HG03045 (cell line): Measurements from ENCODE around the gene CTNNBL1.

ENCODE experiments used
- ATAC-seq: cut with Tn5 transposase; IDR thresholded peaks from one replicate; pipeline ENCODE4 v1.9.1; 2021; ENCODE audit warnings: mild to moderate bottlenecking, moderate library complexity; ENCODE audit not compliant: unreplicated experiment

The CTNNBL1 gene

DNA sequence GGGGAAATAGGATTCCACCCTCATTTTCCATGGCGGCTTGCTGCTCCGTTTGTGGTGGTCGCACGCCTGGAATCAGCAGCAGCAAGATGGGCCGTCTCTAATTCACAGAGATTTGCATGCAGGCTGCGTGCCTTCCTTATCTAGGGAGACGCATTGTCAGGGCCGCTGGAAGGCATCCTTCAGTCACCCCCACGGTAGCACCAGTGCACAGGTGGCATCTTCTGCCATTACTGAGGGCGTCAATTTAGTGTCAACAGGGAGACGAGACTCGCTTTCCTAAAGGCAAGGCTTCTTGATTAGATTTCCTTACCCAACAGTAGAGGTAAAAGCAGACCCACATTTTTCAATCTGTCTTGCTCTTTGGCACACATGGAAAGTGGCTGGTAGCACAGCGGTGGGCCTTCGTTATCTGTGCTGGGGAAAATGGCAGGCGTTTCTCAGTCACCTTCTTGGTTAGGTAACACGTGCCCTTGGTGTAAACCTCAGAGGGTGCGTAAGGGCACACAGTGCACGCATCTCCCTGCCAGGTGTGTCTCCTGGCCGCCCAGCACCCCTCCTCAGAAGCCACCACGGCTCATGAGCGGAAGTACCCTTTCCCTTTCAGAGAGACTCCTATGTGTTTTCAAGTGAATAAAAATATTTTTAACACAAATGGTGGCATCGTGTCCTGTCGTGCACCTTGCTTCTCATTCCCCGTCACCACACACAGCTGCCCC, 181.8 kb downstream of the CTNNBL1 start:
- ATAC-seq: no peak

GRCh38 chr20:37876863-37877262, 183.0 kb downstream of the CTNNBL1 start:
- no peak for ATAC-seq

- ATAC-seq: no peak
Observed at GRCh38 chr20:37877832-37878772, 184.3 kb downstream of the CTNNBL1 start.

GRCh38 chr20:37878835-37879599, 185.2 kb downstream of the CTNNBL1 start:
- ATAC-seq: no peak

DNA sequence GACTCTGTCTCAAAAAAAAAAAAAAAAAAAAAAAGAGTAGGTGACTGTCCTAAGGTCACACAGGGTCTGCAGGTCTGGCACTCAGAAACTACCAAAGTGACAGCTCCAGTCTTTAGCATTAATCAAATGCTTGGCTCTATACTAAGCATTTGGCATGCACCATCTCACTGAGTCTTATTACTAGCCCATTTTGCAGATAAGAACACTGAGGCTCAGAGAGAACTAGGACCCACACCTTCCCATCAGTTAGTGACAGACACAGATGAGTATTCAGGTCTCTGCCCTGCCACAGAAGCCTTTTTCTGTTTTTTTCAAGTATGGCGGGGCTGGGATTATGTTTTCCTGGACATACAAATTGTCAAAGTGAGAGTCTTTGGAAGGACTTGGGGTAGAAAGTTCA, 186.0 kb downstream of the CTNNBL1 start:
- no peak for ATAC-seq

DNA sequence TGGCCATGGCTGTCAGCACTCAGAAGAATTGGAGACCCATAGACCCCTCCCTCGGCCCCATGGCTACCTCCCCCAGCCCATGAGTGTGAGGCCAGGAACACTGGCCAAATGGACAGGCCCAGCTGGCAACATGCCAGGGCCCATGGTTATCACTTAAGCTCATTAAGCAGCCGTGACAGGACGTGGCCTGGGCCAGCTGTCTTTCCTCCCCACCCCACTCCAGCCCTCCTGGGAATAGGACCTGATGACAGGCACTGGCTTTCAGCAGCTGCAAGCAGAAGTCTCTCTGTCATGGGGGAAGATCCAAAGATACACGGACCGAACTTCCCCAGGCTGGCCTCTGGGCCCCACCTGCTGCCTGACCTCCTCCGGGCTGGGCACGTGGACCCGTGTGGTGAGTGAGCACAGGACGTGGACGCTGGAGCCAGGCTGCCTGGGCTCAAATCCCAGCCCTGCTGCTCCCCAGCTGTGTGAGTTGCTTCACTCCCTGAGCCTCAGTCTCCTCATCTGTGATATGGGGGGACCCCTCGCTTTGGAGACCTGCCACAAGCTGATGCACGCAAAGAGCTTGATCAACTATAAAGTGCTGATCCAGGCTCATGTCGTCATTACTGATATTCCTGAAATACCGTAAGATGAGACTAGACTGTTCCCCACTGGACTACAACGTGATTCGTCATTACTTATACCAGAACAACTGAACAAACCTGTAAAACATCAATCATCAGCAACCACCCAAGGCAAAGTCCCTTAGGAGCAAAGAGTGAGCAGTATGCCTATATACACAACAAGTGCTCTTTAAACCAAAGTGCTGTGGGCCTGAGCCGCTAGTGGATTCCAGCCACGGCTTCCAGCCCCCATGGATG, 187.1 kb downstream of the CTNNBL1 start:
- no peak for ATAC-seq

DNA sequence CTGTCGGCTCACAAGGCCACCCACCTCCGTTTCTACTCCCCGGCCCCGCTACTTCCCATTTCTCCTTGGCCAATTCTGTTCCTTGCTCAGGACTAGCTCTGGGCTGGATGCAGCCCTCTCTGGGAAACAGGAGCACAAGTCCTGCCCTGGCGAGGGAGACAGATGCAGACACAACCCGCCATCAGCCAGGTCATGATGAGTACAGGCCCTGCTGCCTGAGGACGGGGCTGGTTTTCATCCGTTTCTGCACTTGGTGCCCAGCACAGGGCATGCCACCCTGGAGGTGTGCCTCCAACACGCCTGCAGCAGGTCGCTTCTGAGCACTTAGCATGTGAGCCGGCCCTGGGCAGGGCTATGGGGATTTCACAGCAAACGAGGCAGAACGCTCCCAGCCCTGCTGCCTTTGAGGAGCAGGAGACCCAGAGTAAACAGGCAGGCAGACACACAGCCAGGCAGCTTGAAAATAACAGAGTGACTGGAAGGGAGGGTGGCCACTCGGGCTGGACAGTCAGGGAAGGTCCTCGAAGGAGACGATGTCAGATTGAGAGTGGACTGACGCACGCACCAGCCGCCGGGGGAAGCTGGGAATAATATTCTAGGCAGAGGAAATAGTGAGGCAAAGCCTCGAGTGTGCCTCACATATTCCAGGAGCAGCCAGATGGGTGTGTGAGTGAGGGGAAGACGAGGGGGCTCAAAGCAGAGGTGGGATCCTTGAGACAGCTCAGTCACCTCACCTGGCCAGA, 187.9 kb downstream of the CTNNBL1 start:
- ATAC-seq: no peak

DNA sequence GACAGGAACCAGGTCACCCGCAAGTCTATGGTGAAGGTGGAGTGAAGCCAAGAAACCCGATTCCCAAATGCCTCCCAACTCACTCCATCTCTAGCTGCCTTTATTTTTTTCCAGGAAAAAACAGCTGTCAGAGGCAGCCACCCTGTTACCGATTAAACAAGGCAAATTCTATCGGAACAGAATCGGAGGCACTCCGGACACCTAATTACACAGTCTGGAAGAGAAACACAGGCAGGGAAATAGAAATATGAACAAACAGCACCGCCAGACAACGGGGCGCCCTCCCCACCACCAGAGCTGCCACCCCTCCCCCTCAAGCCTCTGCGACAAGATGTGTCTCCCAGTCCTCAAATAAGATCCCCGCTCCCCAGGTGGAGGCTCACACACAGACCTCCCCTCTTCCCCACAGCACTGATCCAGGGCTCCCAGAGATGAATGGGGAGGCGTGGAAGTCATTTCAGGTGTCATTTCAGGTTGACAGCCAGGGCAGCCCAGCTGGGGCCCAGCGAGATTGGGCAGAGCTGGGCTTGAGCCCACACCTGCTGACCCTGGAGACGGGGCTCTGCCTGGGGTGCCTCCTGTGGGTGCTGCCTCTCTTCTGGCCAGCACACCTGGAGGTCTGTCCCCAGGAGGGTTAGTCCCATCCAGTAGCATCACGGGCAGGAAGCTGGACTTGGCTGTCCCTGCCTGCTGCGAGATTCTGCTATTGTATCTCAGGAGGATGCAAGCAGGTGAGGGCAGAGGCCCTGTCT, 189.3 kb downstream of the CTNNBL1 start:
- no peak for ATAC-seq

- ATAC-seq: no peak
Observed at GRCh38 chr20:37885042-37885441, 191.2 kb downstream of the CTNNBL1 start.

- ATAC-seq: no peak
Observed at GRCh38 chr20:37885593-37886503, 192.0 kb downstream of the CTNNBL1 start.

GRCh38 chr20:37886851-37887297, 193.0 kb downstream of the CTNNBL1 start:
- ATAC-seq: no peak

DNA sequence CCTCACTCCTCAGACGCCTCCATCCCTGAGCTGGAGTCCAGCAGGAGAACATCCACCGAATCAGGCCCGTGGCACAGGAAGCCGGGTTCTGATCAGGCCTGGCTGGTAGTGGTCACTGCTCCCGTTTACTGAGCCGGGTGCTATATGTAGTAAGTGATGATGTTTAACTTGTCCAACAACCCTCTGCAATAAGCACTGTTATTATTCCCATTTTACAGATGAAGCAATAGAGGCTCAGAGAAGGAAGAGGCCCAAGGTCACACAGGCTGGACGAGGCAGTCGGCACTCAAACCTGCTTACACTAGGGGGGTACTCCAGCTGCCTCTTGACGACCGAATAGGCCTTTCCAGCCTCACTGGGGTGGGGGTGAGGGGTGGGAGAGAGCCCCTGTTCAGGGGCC, 194.8 kb downstream of the CTNNBL1 start:
- no peak for ATAC-seq

DNA sequence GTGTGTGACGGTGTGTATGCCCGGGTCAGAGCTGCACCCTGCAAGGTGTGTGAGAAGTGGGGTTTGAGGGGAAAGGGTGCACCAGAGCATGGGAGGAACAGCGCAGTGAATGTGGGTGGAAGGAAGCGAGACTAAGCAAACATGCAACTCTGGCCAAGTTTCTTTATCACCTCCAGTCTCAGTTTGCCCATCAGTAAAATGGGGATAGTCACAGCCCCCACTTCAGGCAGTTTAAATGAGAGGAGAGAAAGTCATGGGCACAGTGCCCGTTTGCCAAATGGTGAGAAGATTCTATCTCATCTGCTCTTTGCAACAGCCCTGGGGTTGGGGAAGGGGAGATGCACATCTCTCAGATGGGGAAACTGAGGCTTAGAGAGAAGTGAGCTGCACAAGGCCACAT, 196.3 kb downstream of the CTNNBL1 start:
- no peak for ATAC-seq

GRCh38 chr20:37890643-37891042, 196.8 kb downstream of the CTNNBL1 start:
- ATAC-seq: no peak

DNA sequence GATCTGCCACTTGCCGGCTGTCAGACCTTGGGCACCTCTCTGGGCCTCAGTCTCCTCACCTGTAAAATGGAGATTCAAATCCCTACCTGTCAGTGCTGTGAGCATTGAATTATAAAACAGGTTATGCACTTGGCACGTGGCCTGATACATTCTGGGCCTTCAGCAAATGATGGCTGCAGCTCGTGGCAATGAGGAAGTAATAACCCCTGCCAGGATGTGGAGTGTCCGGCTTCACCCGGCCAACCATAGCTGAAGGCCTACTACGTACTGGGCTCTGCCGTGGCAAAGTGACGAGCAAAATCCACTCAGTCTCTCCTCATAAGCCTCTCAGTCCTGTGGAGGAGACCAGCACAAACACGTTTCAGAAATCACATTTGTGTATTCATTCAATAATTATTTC, 198.2 kb downstream of the CTNNBL1 start:
- no peak for ATAC-seq

GRCh38 chr20:37893566-37894241, 199.9 kb downstream of the CTNNBL1 start:
- ATAC-seq: no peak

GRCh38 chr20:37894454-37894853, 200.6 kb downstream of the CTNNBL1 start:
- ATAC-seq: no peak
